ENCODE measurements around the gene EPM2AIP1. TPM values are rescaled to one million over a fixed set of nuclear protein-coding genes. Genes with fewer than 3 reads are reported as not detected.

EPM2AIP1 gene
- polyA plus RNA-seq, 2 of the 4 experiments (the other 2 are of a cell fraction), result 10.3 to 15.7 TPM

DNA sequence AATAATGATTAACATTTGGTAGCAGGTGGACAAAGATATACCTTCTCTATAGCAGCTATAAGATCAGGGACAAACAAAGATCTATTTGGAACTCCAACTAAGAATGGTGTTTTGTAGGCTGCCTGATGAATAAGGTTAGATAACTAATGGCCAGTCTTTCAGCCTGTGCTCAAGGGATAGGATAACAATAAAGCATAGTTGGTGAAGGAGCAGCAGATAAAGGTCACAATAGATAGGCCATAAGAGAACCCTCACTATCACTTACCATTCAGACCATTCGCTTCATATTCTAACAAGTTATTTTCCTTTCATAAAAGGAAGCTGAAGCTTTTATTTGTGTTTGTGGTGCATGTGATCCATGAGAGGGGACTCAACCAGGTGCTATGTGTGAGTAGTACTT, 19.8 kb downstream of the EPM2AIP1 start:
- Histone ChIP-seq H3K4me2 (no peak overlapping the region), H3K9me3 (no peaks in the 10 kb centered on the region), H3K4me1 (peaks cover 9% of the 10 kb centered on the region), H3K27ac (no peak overlapping the region), H3K4me3 (no peak overlapping the region)
- ChIA-PET POLR2A (interaction anchor here (1.3 kb wide), 1 partner anchor 19 kb away, joined by 3 read pairs; the partner anchor contains the start of gene EPM2AIP1), CTCF (interaction anchor here (1.5 to 2.6 kb wide), 2 partner anchors 10 to 14 kb away, joined by 3 to 15 read pairs; no protein-coding TSS in a partner anchor)
- no peak for DNase-seq (ENCODE audit: low read depth in 1 of 2, low spot score in 1 of 2)
- no peak for FAIRE-seq
- 97% methylated on average over 1 of the region's 1 CpG for WGBS (ENCODE audit: missing lambda C conversion rate)
- no peak for ATAC-seq
- TF ChIP-seq CBX2 (IDR thresholded peaks at IDR 0.05; ENCODE audit: borderline replicate concordance, low read depth), result no peak
- TF ChIP-seq TP53 (CRISPR knock-in tag; IDR thresholded peaks at IDR 0.05), result no peak
- TF ChIP-seq FOXS1 (CRISPR knock-in tag; IDR thresholded peaks at IDR 0.05), result no peak
- TF ChIP-seq HEYL (CRISPR knock-in tag; IDR thresholded peaks at IDR 0.05), result no peak
- no peak for TF ChIP-seq RARB (CRISPR knock-in tag; IDR thresholded peaks at IDR 0.05)
- no peak for TF ChIP-seq EHF (CRISPR knock-in tag; IDR thresholded peaks at IDR 0.05)
- no peak for TF ChIP-seq EHMT2 (IDR thresholded peaks at IDR 0.05; ENCODE audit: low read depth)
- no peak for TF ChIP-seq HOXA7 (CRISPR knock-in tag; IDR thresholded peaks at IDR 0.05)
- no peak for TF ChIP-seq RNF2 (IDR thresholded peaks at IDR 0.05; ENCODE audit: borderline replicate concordance, low read depth)
- no peak for TF ChIP-seq HDAC2 (IDR thresholded peaks at IDR 0.05)
- TF ChIP-seq KDM5A (IDR thresholded peaks at IDR 0.05), result no peak
- TF ChIP-seq MAFK (IDR thresholded peaks at IDR 0.05; ENCODE audit: partially characterized antibody), result no peak
- no peak for TF ChIP-seq CHD2 (IDR thresholded peaks at IDR 0.05; ENCODE audit: low read length, partially characterized antibody)
- no peak for TF ChIP-seq HOXB5 (CRISPR knock-in tag; IDR thresholded peaks at IDR 0.05)

DNA sequence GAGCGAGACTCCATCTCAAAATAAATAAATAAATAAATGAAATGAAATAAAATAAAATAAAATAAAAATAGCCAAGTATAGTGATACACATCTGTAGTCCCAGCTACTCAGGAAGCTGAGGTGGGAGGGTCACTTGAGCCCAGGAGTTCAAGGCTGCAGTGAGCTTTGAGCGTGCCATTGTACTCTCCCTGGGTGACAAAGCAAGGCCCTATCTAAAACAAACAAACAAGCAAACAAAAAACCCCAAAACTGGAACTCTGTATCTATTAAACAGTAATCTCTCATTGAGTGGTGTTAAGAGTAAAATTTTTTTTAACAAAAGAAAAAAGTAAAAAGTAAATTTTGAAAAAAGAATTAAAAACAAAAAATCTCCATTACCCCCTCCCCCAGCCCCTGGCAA, 20.8 kb downstream of the EPM2AIP1 start:
- no peak for ATAC-seq
- no peak for FAIRE-seq
- DNase-seq (ENCODE audit: low read depth in 1 of 2, low spot score in 1 of 2), result no peak
- Histone ChIP-seq H3K9me3 (no peaks in the 10 kb centered on the region), H3K27ac (no peak overlapping the region), H3K4me3 (no peak overlapping the region), H3K4me1 (peaks cover 9% of the 10 kb centered on the region), H3K4me2 (no peak overlapping the region)
- 82% methylated on average over 2 of the region's 2 CpGs for WGBS (ENCODE audit: missing lambda C conversion rate)
- ChIA-PET POLR2A (no interaction called here), CTCF (interaction anchor here (2.2 kb wide), 1 partner anchor 14 kb away, joined by 7 read pairs; no protein-coding TSS in a partner anchor)
- TF ChIP-seq JUNB (IDR thresholded peaks at IDR 0.05) (no peak), HEYL (CRISPR knock-in tag; IDR thresholded peaks at IDR 0.05) (no peak), HOXB13 (CRISPR knock-in tag; IDR thresholded peaks at IDR 0.05; ENCODE audit: low read depth) (no peak), FOSL2 (IDR thresholded peaks at IDR 0.05) (no peak), FOSL2 (CRISPR knock-in tag; IDR thresholded peaks at IDR 0.05) (no peak), RNF2 (IDR thresholded peaks at IDR 0.05; ENCODE audit: borderline replicate concordance, low read depth) (no peak), POLR2A (IDR thresholded peaks at IDR 0.05; ENCODE audit: low read length) (no peak), PHF8 (IDR thresholded peaks at IDR 0.05; ENCODE audit: borderline replicate concordance, low read depth) (no peak), SREBF2 (IDR thresholded peaks at IDR 0.05) (no peak), HOXA7 (CRISPR knock-in tag; IDR thresholded peaks at IDR 0.05) (no peak)
- TF ChIP-seq, protein P1, sequence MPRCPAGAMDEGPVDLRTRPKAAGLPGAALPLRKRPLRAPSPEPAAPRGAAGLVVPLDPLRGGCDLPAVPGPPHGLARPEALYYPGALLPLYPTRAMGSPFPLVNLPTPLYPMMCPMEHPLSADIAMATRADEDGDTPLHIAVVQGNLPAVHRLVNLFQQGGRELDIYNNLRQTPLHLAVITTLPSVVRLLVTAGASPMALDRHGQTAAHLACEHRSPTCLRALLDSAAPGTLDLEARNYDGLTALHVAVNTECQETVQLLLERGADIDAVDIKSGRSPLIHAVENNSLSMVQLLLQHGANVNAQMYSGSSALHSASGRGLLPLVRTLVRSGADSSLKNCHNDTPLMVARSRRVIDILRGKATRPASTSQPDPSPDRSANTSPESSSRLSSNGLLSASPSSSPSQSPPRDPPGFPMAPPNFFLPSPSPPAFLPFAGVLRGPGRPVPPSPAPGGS (IDR thresholded peaks at IDR 0.05), result no peak
- TF ChIP-seq, protein P2, sequence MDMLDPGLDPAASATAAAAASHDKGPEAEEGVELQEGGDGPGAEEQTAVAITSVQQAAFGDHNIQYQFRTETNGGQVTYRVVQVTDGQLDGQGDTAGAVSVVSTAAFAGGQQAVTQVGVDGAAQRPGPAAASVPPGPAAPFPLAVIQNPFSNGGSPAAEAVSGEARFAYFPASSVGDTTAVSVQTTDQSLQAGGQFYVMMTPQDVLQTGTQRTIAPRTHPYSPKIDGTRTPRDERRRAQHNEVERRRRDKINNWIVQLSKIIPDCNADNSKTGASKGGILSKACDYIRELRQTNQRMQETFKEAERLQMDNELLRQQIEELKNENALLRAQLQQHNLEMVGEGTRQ (IDR thresholded peaks at IDR 0.05), result no peak
- TF ChIP-seq, protein P3, sequence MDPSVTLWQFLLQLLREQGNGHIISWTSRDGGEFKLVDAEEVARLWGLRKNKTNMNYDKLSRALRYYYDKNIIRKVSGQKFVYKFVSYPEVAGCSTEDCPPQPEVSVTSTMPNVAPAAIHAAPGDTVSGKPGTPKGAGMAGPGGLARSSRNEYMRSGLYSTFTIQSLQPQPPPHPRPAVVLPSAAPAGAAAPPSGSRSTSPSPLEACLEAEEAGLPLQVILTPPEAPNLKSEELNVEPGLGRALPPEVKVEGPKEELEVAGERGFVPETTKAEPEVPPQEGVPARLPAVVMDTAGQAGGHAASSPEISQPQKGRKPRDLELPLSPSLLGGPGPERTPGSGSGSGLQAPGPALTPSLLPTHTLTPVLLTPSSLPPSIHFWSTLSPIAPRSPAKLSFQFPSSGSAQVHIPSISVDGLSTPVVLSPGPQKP (IDR thresholded peaks at IDR 0.05; ENCODE audit: low read depth, low read length), result no peak
